Measurements from ENCODE around the gene NSD2.
"Not testable (repeated sequence)": the region's sequence is repeated elsewhere in the genome, so short reads cannot be mapped to it uniquely, and the experiment has no call there.

The NSD2 gene

DNA sequence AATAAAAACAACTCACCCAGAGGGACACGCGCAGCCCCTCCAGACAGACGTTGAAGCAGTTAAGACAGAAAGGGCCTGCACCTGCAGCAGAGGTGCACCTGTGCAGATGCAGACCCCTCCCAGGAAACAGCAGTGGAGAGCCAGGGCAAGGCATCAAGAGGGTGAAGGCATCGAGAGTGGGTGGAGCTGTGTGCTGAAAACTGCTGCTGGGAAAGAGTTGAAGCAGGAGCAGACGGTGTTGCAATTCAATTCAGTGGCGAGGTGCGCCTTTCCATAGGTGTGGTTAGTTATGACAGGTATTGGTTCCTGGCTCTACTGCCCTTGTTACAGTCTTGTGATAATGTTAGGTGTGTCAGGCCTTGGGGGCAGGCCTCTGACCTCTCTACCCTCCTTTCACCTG is 31.9 kb upstream of the NSD2 start:
- no peak for DNase-seq (ENCODE audit: extremely low spot score)
- ChIA-PET POLR2A (no interaction called here), CTCF (no interaction called here)
- TF ChIP-seq FOXA1 (IDR thresholded peaks at IDR 0.05) (no peak), ZNF384 (IDR thresholded peaks at IDR 0.05) (no peak), BHLHE40 (IDR thresholded peaks at IDR 0.05; ENCODE audit: borderline replicate concordance) (no peak), TARDBP (IDR thresholded peaks at IDR 0.05) (no peak), FOXK2 (IDR thresholded peaks at IDR 0.05) (no peak), CTBP1 (IDR thresholded peaks at IDR 0.05; ENCODE audit: borderline replicate concordance) (no peak), ELF4 (IDR thresholded peaks at IDR 0.05) (no peak), LEF1 (IDR thresholded peaks at IDR 0.05; ENCODE audit: borderline replicate concordance) (no peak), HDGF (IDR thresholded peaks at IDR 0.05; ENCODE audit: borderline replicate concordance) (no peak), SP1 (IDR thresholded peaks at IDR 0.05) (no peak), L3MBTL2 (conservative IDR thresholded peaks at IDR 0.05) (no peak), FOXM1 (IDR thresholded peaks at IDR 0.05; ENCODE audit: borderline replicate concordance) (no peak), NFRKB (IDR thresholded peaks at IDR 0.05) (no peak), ARNT (IDR thresholded peaks at IDR 0.05) (no peak)
- TF ChIP-seq, protein P1, sequence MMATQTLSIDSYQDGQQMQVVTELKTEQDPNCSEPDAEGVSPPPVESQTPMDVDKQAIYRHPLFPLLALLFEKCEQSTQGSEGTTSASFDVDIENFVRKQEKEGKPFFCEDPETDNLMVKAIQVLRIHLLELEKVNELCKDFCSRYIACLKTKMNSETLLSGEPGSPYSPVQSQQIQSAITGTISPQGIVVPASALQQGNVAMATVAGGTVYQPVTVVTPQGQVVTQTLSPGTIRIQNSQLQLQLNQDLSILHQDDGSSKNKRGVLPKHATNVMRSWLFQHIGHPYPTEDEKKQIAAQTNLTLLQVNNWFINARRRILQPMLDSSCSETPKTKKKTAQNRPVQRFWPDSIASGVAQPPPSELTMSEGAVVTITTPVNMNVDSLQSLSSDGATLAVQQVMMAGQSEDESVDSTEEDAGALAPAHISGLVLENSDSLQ (IDR thresholded peaks at IDR 0.05), result no peak

DNA sequence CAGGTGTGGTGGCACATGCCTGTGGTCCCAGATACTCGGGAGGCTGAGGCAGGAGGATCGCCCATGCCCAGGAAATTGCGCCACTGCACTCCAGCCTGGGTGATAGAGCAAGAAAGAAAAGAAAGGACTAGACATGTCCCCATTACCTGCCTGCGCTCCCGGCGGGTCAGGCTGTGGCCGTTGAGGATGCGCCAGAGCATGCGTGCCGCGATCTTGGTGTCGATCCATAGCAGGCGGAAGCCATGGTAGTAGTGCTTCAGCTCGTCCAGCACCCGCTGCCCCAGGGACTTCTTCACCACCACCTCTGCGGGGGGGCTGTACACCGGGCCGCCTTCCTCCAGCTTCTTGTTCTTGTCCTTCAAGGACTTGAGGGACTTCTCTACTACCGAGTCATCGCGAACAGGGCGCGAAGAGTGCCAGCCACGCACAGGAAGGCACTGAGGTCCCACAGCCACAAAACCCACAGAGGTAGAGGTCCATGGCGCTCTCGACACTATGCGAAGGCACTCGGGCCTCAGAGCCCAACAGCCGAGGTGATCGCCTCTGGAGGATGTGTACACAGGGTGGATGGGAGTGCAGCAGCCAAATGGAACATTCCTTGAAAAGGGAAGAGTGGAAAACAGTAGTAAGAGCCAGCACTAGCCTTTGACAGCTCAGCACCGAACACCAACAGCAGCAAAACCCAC is 29.8 kb upstream of the NSD2 start:
- TF ChIP-seq LEF1 (IDR thresholded peaks at IDR 0.05; ENCODE audit: borderline replicate concordance), result no peak
- TF ChIP-seq TARDBP (IDR thresholded peaks at IDR 0.05), result no peak
- no peak for TF ChIP-seq CTBP1 (IDR thresholded peaks at IDR 0.05; ENCODE audit: borderline replicate concordance)
- TF ChIP-seq ARNT (IDR thresholded peaks at IDR 0.05), result no peak
- no peak for TF ChIP-seq FOXA1 (IDR thresholded peaks at IDR 0.05)
- no peak for DNase-seq (ENCODE audit: extremely low spot score)
- CTCF ChIA-PET, result no interaction called here
- POLR2A ChIA-PET, result no interaction called here

DNA sequence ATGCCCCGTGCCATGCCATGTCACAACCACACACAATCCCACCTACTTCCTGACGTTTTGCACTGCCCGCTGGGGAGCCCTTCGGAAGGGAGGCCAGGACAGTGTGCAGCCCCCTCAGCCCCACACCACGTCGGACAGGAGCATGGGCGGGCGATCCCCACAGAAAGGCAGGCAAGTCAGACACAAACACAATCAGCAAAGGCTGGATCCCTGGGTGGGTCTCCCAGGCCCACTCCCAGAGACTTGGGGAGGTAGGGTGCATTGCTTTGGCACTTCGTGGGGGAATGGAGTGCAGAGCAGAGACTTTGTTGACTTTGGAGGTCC is 29.3 kb upstream of the NSD2 start:
- CTCF ChIA-PET, result no interaction called here

DNA sequence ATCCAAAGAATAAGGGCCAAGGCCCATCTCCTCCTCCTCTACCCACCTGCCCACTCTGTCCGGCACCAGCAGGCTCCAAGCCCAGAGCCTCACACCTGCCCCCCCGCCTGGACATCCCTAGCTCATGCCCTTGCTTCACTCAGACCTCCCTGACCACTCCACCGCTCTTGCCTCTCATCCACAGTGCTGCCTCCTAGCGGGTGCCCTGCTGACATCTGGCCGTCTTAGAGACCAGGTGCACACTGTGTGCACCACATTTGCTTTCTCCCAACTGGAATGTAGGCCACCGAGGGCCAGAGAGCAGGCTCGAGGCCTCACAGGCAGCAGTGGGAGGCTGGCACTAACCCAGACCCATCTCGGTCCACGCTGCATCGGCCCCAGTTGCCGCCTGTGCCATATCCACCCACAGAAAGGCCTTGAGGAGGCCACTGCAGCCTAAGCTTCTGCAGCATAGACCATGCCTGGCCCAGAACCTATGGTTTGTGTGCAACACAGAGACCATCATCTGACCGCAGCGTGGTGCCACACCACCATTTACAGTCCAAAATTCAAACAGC is 28.8 kb upstream of the NSD2 start:
- DNase-seq (ENCODE audit: extremely low spot score), result no peak
- TF ChIP-seq FOXM1 (IDR thresholded peaks at IDR 0.05; ENCODE audit: borderline replicate concordance), result no peak
- TF ChIP-seq, protein P1 (IDR thresholded peaks at IDR 0.05), result no peak
- no peak for TF ChIP-seq TARDBP (IDR thresholded peaks at IDR 0.05)
- no peak for TF ChIP-seq SUZ12 (IDR thresholded peaks at IDR 0.05)
- no peak for TF ChIP-seq ARNT (IDR thresholded peaks at IDR 0.05)
- TF ChIP-seq HDGF (IDR thresholded peaks at IDR 0.05; ENCODE audit: borderline replicate concordance), result no peak
- TF ChIP-seq ELF4 (IDR thresholded peaks at IDR 0.05), result no peak
- no peak for TF ChIP-seq ZNF384 (IDR thresholded peaks at IDR 0.05)
- no peak for TF ChIP-seq NFRKB (IDR thresholded peaks at IDR 0.05)
- TF ChIP-seq SP1 (IDR thresholded peaks at IDR 0.05), result no peak
- TF ChIP-seq L3MBTL2 (conservative IDR thresholded peaks at IDR 0.05), result no peak
- TF ChIP-seq LEF1 (IDR thresholded peaks at IDR 0.05; ENCODE audit: borderline replicate concordance), result no peak
- no peak for TF ChIP-seq BHLHE40 (IDR thresholded peaks at IDR 0.05; ENCODE audit: borderline replicate concordance)
- CTCF ChIA-PET, result no interaction called here
- POLR2A ChIA-PET, result no interaction called here

More for the DNA sequence above, 29.3 kb upstream of the NSD2 start:
- POLR2A ChIA-PET, result no interaction called here
- no peak for TF ChIP-seq FOXK2 (IDR thresholded peaks at IDR 0.05)
- no peak for TF ChIP-seq CTBP1 (IDR thresholded peaks at IDR 0.05; ENCODE audit: borderline replicate concordance)
- TF ChIP-seq HDGF (IDR thresholded peaks at IDR 0.05; ENCODE audit: borderline replicate concordance), result no peak
- no peak for TF ChIP-seq SUZ12 (IDR thresholded peaks at IDR 0.05)
- TF ChIP-seq ARNT (IDR thresholded peaks at IDR 0.05), result no peak
- TF ChIP-seq L3MBTL2 (conservative IDR thresholded peaks at IDR 0.05), result no peak
- TF ChIP-seq ZNF384 (IDR thresholded peaks at IDR 0.05), result no peak
- TF ChIP-seq BHLHE40 (IDR thresholded peaks at IDR 0.05; ENCODE audit: borderline replicate concordance), result no peak
- TF ChIP-seq SP1 (IDR thresholded peaks at IDR 0.05), result no peak
- no peak for TF ChIP-seq FOXA1 (IDR thresholded peaks at IDR 0.05)
- TF ChIP-seq NFRKB (IDR thresholded peaks at IDR 0.05), result no peak
- TF ChIP-seq TARDBP (IDR thresholded peaks at IDR 0.05), result no peak
- no peak for DNase-seq (ENCODE audit: extremely low spot score)

DNA sequence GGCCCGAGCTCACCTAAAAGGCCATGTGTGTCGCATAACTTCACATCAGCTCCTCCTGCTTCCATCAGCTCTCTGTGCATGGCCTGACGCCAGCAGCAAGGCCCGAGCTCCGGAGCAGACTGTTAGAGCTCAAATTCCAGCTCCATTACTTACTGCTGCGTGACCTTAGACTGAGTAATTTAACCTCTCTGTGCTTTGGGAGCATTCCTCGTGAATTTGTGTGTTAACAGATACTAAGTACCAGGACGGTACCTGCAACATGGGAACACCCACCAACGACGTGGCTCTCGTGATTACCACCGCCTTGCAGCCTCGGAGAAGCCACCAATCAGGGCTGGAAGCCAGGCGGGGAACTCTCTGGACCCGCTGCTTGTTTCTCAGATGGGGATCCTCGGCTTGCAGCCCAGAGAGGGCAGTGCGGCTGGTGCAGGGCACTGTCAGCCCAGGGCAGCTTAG is 28.2 kb upstream of the NSD2 start:
- POLR2A ChIA-PET, result no interaction called here
- no peak for TF ChIP-seq NFRKB (IDR thresholded peaks at IDR 0.05)
- no peak for TF ChIP-seq ZNF384 (IDR thresholded peaks at IDR 0.05)
- no peak for TF ChIP-seq ELF4 (IDR thresholded peaks at IDR 0.05)
- no peak for TF ChIP-seq FOXM1 (IDR thresholded peaks at IDR 0.05; ENCODE audit: borderline replicate concordance)
- TF ChIP-seq BHLHE40 (IDR thresholded peaks at IDR 0.05; ENCODE audit: borderline replicate concordance), result no peak
- TF ChIP-seq CTBP1 (IDR thresholded peaks at IDR 0.05; ENCODE audit: borderline replicate concordance), result no peak
- no peak for TF ChIP-seq LEF1 (IDR thresholded peaks at IDR 0.05; ENCODE audit: borderline replicate concordance)
- no peak for TF ChIP-seq SP1 (IDR thresholded peaks at IDR 0.05)
- TF ChIP-seq FOXK2 (IDR thresholded peaks at IDR 0.05), result no peak
- no peak for TF ChIP-seq TARDBP (IDR thresholded peaks at IDR 0.05)
- no peak for DNase-seq (ENCODE audit: extremely low spot score)
- CTCF ChIA-PET, result no interaction called here

DNA sequence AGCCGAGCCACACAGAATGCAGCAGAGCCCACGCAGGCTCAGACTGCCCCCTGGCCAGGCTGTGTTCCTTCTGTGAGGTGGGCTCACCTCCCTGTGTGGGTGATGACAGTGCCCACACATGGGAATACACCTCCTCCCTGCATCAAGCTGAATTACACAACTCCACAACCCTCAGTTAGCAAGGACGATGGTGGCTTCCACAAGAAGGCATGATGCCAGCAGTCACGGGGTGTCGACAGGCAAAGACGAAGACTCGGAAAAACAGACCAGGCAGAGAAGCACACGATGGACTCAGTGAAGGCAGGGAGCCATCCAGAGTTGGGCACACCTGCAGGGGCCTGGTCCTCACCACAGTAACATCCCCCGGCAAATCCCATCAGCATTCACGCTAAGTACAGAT is 27.3 kb upstream of the NSD2 start:
- POLR2A ChIA-PET, result no interaction called here
- CTCF ChIA-PET, result no interaction called here
- DNase-seq (ENCODE audit: extremely low spot score), result no peak
- TF ChIP-seq CTBP1 (IDR thresholded peaks at IDR 0.05; ENCODE audit: borderline replicate concordance), result no peak
- TF ChIP-seq HDGF (IDR thresholded peaks at IDR 0.05; ENCODE audit: borderline replicate concordance), result no peak
- no peak for TF ChIP-seq LEF1 (IDR thresholded peaks at IDR 0.05; ENCODE audit: borderline replicate concordance)

DNA sequence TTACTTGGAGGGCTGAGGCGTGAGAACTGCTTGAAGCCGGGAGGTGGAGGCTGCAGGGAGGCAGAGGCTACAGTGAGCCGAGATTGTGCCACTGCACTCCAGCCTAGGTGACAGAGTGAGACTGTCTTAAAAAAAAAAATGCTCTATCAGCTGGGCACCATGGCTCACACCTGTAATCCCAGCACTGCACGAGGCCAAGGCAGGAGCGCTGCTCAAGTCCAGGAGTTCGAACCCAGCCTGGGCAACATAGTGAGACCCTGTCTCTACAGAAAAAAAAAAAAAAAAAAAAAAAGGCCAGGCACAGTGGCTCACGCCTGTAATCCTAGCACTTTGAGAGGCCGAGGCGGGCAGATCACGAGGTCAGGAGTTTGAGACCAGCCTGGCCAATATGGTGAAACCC is 26.6 kb upstream of the NSD2 start:
- POLR2A ChIA-PET, result interaction anchor here (1.0 kb wide), 2 partner anchors 12 to 14 kb away, joined by 3 to 5 read pairs; no protein-coding TSS in a partner anchor
- CTCF ChIA-PET, result interaction anchor here (0.6 kb wide), 1 partner anchor 296 kb away, joined by 3 read pairs; no protein-coding TSS in a partner anchor
- DNase-seq (ENCODE audit: extremely low spot score), result not testable (repeated sequence)
